OCI-M1 (cell line): Measurements from ENCODE around the gene EDNRA.

ENCODE experiments used
- DNase-seq: peaks from one replicate; lab custom pipeline; 2025; lab: John Stamatoyannopoulos, UW

EDNRA gene

GRCh38 chr4:147542229-147542990, 61.5 kb downstream of the EDNRA start:
- peak; percentile 12 for DNase-seq

DNA sequence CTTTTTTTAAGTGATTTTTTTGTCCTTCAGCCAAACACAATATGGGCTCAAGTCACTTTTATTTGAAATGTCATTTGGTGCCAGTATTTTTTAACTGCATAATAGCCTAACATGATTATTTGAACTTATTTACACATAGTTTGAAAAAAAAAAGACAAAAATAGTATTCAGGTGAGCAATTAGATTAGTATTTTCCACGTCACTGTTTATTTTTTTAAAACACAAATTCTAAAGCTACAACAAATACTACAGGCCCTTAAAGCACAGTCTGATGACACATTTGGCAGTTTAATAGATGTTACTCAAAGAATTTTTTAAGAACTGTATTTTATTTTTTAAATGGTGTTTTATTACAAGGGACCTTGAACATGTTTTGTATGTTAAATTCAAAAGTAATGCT, 62.1 kb downstream of the EDNRA start:
- DNase-seq, result no peak

DNA sequence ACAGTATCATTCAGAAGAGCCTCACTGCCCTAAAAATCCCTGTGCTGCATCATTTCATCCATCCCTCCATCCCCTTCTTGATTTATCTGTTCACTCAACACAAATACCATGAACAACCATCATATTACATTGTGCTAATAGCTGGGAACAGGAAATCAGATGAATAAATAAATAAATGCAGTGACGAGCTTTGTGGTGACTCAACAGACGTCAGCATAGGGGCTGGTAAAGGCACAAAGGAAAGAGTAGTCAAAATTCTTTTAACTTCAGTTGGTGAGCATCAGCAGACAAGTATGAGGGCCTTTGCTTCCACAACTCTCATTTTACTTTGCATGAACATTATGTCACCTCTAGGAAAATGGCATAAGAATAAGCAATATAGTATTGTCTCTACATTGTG, 65.5 kb downstream of the EDNRA start:
- DNase-seq, result no peak

- DNase-seq, result no peak
Measured at GRCh38 chr4:147547314-147548056, 66.6 kb downstream of the EDNRA start.

DNA sequence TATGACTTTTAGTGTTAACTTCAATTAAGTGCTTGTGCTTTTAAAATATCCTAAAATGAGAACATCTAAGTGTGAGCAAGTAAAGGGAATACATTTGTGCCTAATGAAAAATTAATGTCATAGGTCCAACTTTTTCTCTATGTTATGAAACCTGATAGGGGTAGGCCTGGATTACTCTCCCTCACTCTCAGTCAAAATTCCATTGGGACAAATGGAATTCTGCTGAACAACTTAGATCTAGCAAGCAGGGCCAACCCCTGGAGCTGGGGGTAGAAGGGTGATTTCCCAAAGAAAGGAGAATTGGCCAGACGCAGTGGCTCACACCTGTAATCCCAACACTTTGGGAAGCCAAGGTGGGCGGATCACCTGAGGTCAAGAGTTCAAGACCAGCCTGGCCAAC, 67.4 kb downstream of the EDNRA start:
- no peak for DNase-seq

- peak; percentile 32 for DNase-seq
Measured at GRCh38 chr4:147550626-147551246, 69.8 kb downstream of the EDNRA start.

GRCh38 chr4:147560625-147561024, 79.7 kb downstream of the EDNRA start:
- no peak for DNase-seq

- no peak for DNase-seq
Measured at GRCh38 chr4:147566762-147567161, 85.9 kb downstream of the EDNRA start.

DNA sequence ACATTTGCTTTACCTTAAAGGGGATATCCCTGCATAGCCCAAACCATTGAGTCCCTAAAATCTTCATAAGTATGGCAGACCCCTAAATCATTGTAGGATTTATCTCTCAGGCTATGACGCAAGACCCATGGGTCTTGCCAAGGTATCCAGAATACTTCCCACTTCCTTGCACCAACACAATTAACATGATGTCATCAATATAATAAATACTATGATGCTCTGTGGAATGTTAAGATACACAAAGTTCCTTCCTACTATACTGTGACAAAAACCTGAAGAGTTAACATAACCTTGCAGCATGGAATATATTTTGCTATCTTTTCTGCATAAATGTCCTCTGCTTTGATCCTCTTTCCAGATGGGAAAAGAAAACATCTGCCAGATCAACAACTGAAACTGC, 86.4 kb downstream of the EDNRA start:
- no peak for DNase-seq

DNA sequence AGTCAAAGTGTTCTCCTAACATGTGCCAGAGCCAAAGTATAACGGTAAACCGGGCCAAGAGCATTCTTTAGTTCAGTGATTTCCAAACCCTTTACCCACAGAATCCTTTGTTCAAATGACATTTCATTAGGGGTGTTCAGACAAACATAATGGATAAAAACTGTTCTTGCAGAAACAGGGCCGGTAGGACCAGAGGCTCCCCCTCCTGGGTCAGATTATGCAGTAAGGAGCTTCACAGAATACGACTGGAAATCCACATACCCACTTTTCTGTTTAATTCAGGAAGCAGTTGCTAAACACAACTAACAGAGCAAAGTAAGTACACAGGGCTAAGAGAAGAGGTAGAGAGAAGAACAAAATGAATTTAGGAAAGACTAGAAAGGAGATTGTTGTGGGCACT, 89.7 kb downstream of the EDNRA start:
- no peak for DNase-seq

GRCh38 chr4:147571036-147571770, 90.3 kb downstream of the EDNRA start:
- no peak for DNase-seq

GRCh38 chr4:147576084-147576483, 95.2 kb downstream of the EDNRA start:
- DNase-seq, result no peak

DNA sequence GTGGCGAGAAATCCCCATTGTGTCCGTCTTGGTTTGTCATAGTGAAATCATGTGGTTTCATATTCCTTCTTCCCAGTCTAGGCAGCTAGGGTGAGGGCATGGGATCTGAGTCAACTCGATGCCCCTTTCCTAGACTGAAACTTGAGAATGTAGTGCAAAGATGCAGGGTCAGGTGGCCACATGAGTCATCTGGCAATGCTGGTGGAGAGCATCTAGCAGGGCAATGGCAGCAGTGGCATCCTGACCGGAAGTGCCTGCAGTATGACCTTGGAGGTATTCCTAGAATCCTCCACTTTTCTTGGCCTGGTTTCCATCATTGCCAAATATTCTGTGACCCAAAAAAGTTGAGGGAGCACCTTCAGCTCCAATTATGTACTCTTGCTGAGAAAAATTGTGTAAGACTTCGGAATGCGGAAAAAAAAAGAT, 97.2 kb downstream of the EDNRA start:
- DNase-seq, result no peak

DNA sequence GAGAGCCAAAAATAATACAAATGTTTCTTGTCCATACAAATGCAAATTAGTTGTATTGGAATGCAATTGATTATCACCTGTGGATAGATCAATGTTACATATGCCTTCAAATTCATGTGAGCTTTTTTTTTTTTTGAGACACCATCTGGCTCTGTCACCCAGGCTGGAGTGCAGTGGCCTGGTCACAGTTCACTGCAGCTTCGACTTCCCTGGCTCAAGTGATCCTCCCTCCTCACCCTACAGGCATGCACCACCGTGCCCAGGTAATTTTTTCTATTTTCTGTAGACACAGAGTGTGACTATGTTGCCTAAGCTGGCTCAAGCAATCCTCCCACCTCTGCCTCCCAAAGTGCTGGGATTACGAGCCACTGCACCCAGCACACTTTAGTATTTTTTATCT, 97.7 kb downstream of the EDNRA start:
- no peak for DNase-seq

GRCh38 chr4:147580396-147580795, 99.5 kb downstream of the EDNRA start:
- no peak for DNase-seq

DNA sequence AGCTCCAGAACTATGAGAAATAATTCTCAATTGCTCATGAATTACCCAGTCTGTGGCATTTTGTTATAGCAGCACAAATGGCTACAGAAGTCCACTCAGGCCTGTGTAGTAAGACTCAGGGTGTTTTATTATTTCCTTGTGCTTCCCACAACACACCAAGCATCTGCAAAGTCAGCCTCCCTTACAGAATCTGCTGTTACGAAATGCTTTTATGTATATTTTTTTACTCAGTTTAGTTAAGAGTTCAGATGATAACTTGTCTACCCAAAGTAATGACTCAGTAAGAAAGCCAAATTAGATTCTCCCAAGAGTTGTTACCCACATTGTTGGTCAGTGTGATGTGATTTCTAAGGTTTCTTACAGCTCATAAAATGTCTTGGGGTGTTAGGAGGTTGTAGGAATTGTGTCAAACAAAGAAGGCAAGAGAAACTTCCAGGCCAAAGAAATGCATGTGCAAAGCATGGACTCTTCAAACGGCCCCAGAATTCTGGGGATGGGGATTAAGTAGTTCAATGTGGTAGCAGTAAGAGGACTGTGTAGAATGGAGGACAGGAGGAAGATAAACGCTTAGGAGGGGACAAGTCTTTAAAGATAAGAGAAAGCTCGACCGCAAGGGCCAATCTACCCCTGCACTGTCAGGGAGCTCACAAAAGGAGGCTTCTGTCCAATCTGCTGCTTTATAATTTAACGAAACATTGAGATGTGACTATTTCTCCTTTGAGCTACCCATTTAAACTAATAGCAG, 100.9 kb downstream of the EDNRA start:
- DNase-seq, result peak; percentile 90

DNA sequence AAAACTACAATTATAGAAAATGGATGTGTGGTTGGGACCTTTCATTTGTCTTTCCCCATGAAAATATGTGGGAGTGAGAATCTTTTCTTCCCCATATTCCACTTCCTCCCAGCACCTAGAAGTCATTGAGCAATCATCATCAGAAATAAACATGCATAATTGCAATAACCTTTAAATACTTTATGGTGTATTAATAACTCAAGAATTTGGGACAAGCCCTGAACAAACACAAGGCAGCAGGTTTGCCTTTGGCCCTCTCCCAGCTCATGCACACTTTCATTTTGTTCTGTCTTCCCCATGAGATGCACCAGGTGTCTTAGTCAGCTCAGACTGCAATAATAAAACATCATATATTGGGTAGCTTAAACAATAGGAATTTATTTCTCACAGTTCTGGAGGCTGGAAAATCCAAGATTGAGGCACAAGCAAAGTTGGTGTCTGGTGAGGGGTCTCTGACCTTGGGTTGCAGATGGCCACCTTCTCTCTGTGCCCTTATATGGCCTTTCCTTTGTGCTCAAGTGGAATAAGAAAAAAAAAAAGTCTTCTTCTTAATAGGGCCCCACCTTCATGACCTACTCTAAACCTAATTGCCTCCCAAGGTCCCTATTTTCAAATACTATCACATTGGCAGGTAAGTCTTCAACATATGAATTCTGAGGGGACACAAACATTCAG, 101.6 kb downstream of the EDNRA start:
- peak; percentile 58 for DNase-seq

GRCh38 chr4:147583876-147584275, 103.0 kb downstream of the EDNRA start:
- DNase-seq, result no peak

- no peak for DNase-seq
Measured at GRCh38 chr4:147586032-147586431, 105.1 kb downstream of the EDNRA start.

DNA sequence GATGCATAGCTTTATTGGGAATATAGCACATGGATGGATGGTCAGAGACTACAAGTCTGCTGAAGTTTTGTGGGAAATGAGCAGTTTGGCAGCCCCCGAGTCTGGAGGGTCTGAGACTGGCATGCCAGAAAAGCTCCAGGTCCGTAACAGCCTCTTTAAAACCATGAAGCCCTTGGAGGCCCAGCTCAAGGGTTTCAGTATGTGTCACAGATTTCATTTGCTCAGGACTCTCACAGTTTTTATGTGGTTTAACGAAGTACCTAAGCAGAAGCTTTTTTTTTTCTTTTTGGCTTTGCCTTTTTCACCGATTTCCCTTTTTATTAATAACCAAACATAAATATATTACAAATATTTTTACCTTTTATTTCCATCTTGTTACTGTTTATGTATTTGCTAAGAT, 105.7 kb downstream of the EDNRA start:
- no peak for DNase-seq

DNA sequence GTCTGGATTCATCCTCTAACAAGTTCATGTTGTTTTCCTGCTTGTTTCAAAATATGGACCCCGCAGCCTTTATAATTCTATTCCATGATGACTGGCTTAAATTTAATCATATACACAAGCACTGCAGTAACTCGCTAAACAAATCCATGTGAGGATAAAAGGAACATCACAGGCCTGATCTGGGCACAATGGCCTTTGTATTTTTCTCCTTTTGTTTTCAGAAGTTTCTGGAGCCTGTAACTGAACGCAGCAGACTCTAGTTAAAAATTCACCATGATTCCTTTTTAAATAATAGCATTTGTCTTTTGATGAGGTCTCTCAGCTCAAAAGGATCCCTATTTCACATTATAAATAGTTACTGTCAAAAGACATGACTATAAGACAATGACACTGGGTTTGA, 106.1 kb downstream of the EDNRA start:
- DNase-seq, result no peak
